Upper lobe of left lung (tissue), 4 donors: ENCODE data around the gene TMEM81.

ENCODE experiments used
- CTCF ChIP-seq, 6 experiments: fragments of 450-650 bp in 4 of 6; fragments of 200-600 bp in 2 of 6; sonication (generic) in 2 of 6; IDR thresholded peaks; one replicate each; pipeline ENCODE4 v1.5.1; 2016 to 2019; ENCODE audit warnings: antibody characterized with exemption in 6 of 6
- POLR2A ChIP-seq, 4 donors: fragments of 450-650 bp; IDR thresholded peaks; one replicate each; pipeline ENCODE4 v1.5.1; 2016 to 2017; ENCODE audit warnings: antibody characterized with exemption in 4 of 4, mild to moderate bottlenecking in 2 of 4
- POLR2AphosphoS5 ChIP-seq, 2 donors: sonication (generic); formaldehyde crosslinking; IDR thresholded peaks; one replicate each; pipeline ENCODE4 v1.5.1; 2017; ENCODE audit warnings: antibody characterized with exemption in 2 of 2

- TF ChIP-seq POLR2A (IDR thresholded peaks at IDR 0.05) (no peak), POLR2AphosphoS5 (IDR thresholded peaks at IDR 0.05) (no peak), CTCF (IDR thresholded peaks at IDR 0.05) (no peak)
Measured at GRCh38 chr1:205075642-205076155, 8.6 kb downstream of the TMEM81 start.
